ENCODE results near the gene GLP2R. TPM values are rescaled to one million over a fixed set of nuclear protein-coding genes. Genes with fewer than 3 reads are reported as not detected.

Gene GLP2R
- total RNA-seq, 1 experiment from 2014 or later: not detected

DNA sequence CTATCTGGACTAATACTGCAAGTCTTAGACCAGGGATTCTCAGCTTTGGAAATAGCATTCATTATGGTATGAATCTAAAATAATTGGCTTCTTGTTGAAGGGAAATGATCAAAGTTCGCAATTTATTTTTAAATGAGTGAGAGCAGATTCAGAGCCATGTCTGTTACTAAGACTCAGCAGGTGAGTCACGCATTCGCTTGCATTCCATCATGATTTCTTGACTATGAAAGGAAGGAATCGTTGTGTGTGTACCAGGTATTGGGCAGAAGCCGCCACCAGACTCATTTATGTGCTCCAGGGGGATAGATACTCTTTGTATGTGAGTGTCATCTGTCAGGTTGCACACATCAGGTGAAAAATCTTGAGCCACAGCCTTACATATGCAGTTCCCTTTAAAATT, 14.6 kb upstream of the GLP2R start:
- Histone ChIP-seq H3K36me3 (ENCODE audit: insufficient read depth, low read length, poor library complexity, severe bottlenecking) (no peaks in the 10 kb centered on the region), H3K27ac (ENCODE audit: low read depth, low read length, poor library complexity, severe bottlenecking) (no peak overlapping the region), H3K4me3 (ENCODE audit: low read depth, low read length, poor library complexity, severe bottlenecking) (no peak overlapping the region), H3K27me3 (replicated peaks; ENCODE audit: insufficient read depth, low read depth, low read length, poor library complexity) (peaks cover 43% of the 10 kb centered on the region), H3K4me1 (ENCODE audit: insufficient read depth, low read length, poor library complexity, severe bottlenecking) (no peaks in the 10 kb centered on the region), H3K9me3 (ENCODE audit: low read depth, low read length, poor library complexity, severe bottlenecking) (no peaks in the 10 kb centered on the region)
- CTCF ChIA-PET: no interaction called here
- POLR2A ChIA-PET (ENCODE audit: low non-redundant PET): no interaction called here
- BruUV-seq (replicated peaks): no TSS peak
- intact Hi-C loops (cut with micrococcal nuclease; ENCODE audit: unreplicated experiment): no loop called here
- no peak for DNase-seq (ENCODE audit: low spot score)
- no peak for TF ChIP-seq EZH2 (IDR thresholded peaks at IDR 0.05; ENCODE audit: borderline replicate concordance, low read depth, low read length, poor library complexity, severe bottlenecking)
- TF ChIP-seq, protein P1, sequence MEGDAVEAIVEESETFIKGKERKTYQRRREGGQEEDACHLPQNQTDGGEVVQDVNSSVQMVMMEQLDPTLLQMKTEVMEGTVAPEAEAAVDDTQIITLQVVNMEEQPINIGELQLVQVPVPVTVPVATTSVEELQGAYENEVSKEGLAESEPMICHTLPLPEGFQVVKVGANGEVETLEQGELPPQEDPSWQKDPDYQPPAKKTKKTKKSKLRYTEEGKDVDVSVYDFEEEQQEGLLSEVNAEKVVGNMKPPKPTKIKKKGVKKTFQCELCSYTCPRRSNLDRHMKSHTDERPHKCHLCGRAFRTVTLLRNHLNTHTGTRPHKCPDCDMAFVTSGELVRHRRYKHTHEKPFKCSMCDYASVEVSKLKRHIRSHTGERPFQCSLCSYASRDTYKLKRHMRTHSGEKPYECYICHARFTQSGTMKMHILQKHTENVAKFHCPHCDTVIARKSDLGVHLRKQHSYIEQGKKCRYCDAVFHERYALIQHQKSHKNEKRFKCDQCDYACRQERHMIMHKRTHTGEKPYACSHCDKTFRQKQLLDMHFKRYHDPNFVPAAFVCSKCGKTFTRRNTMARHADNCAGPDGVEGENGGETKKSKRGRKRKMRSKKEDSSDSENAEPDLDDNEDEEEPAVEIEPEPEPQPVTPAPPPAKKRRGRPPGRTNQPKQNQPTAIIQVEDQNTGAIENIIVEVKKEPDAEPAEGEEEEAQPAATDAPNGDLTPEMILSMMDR (conservative IDR thresholded peaks at IDR 0.05; ENCODE audit: low read depth, low read length): no peak

DNA sequence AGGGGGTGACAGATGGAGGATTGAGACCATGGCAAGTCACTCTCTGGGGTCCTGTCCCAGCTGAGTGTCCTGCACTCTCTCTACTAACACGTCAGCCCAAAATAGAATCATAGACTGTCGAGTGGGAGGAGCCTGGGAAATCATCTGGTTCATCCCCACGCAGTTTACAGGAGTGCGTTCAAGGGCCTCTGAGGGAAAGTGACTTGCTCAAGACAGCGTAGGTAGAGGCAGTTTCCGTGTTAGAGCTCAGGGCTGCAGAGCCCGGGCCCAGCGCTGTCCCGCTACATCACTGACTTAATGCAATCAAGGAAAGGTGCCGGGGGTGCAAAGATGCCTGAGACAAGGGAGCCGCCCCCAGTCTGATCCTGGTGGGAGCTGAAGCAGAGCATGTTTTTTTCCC, 14.2 kb upstream of the GLP2R start:
- no peak overlapping the region for H3K4me3 ChIP-seq (ENCODE audit: low read depth, low read length, poor library complexity, severe bottlenecking)
- peaks cover 40% of the 10 kb centered on the region for H3K27me3 ChIP-seq (replicated peaks; ENCODE audit: insufficient read depth, low read depth, low read length, poor library complexity)
- intact Hi-C loops (cut with micrococcal nuclease; ENCODE audit: unreplicated experiment): no loop called here
- BruUV-seq (replicated peaks): no TSS peak
- TF ChIP-seq EZH2 (IDR thresholded peaks at IDR 0.05; ENCODE audit: borderline replicate concordance, low read depth, low read length, poor library complexity, severe bottlenecking): no peak
- TF ChIP-seq, protein P1 (conservative IDR thresholded peaks at IDR 0.05; ENCODE audit: low read depth, low read length): no peak
- H3K36me3 ChIP-seq (ENCODE audit: insufficient read depth, low read length, poor library complexity, severe bottlenecking): no peaks in the 10 kb centered on the region
- no peak for DNase-seq (ENCODE audit: low spot score)
- no peak overlapping the region for H3K27ac ChIP-seq (ENCODE audit: low read depth, low read length, poor library complexity, severe bottlenecking)
- no peaks in the 10 kb centered on the region for H3K4me1 ChIP-seq (ENCODE audit: insufficient read depth, low read length, poor library complexity, severe bottlenecking)
- POLR2A ChIA-PET (ENCODE audit: low non-redundant PET): no interaction called here
- no peaks in the 10 kb centered on the region for H3K9me3 ChIP-seq (ENCODE audit: low read depth, low read length, poor library complexity, severe bottlenecking)
- CTCF ChIA-PET: no interaction called here

DNA sequence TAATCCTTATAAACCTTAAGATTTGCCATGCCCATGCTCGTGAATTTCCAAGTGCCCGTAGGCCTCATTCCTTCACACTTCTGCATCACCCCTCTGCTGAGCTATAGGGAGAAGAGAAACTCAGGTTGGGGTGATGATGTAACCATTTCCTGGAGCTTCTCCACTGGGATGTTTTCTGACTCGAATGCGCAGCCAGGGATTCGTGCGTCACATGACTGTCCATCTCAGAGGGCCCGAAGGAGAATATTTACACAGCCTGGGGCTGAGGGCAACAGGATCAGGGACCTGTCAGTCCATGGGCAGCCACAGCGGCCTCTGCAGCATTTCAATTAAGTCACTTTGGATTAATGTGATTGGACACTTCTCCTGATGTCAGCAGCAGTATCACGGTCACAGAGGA, 12.6 kb upstream of the GLP2R start:
- intact Hi-C loops (cut with micrococcal nuclease; ENCODE audit: unreplicated experiment): no loop called here
- TF ChIP-seq EZH2 (IDR thresholded peaks at IDR 0.05; ENCODE audit: borderline replicate concordance, low read depth, low read length, poor library complexity, severe bottlenecking): no peak
- TF ChIP-seq, protein P1 (conservative IDR thresholded peaks at IDR 0.05; ENCODE audit: low read depth, low read length): no peak
- DNase-seq (ENCODE audit: low spot score): no peak
- H3K27me3 ChIP-seq (replicated peaks; ENCODE audit: insufficient read depth, low read depth, low read length, poor library complexity): peaks cover 30% of the 10 kb centered on the region
- H3K4me1 ChIP-seq (ENCODE audit: insufficient read depth, low read length, poor library complexity, severe bottlenecking): no peaks in the 10 kb centered on the region
- BruUV-seq (replicated peaks): no TSS peak
- H3K36me3 ChIP-seq (ENCODE audit: insufficient read depth, low read length, poor library complexity, severe bottlenecking): no peaks in the 10 kb centered on the region
- H3K9me3 ChIP-seq (ENCODE audit: low read depth, low read length, poor library complexity, severe bottlenecking): no peaks in the 10 kb centered on the region
- H3K4me3 ChIP-seq (ENCODE audit: low read depth, low read length, poor library complexity, severe bottlenecking): no peak overlapping the region
- H3K27ac ChIP-seq (ENCODE audit: low read depth, low read length, poor library complexity, severe bottlenecking): no peak overlapping the region
- ChIA-PET POLR2A (ENCODE audit: low non-redundant PET) (no interaction called here), CTCF (no interaction called here)

Data from A673 (cell line).